SK-N-SH treated with all-trans-retinoic acid at 6 μM for 48 hours (cell line): Measurements from ENCODE around the gene ROCK2.

Experiments
- ATAC-seq: fragments of 200-7000 bp; cut with Tn5 transposase; 3 replicates; pipeline ENCODE4 v1.9.1; 2020; ENCODE audit warnings: mild to moderate bottlenecking, moderate library complexity
- ARNTL ChIP-seq: fragments of 450-650 bp; formaldehyde crosslinking; IDR thresholded peaks from 2 replicates; pipeline ENCODE4 v1.5.0; 2020; ENCODE audit warnings: low read depth, mild to moderate bottlenecking, moderate library complexity, borderline replicate concordance
- BACH2 ChIP-seq: fragments of 250-450 bp; sonication (Bioruptor Pico); IDR thresholded peaks from 2 replicates; pipeline ENCODE4 v1.9.0; 2021; ENCODE audit warnings: mild to moderate bottlenecking, borderline replicate concordance
- CSDC2 ChIP-seq: fragments of 250-450 bp; sonication (Bioruptor Pico); IDR thresholded peaks from 2 replicates; pipeline ENCODE4 v1.5.0; 2020; ENCODE audit warnings: mild to moderate bottlenecking, moderate library complexity
- ESRRG ChIP-seq: fragments of 250-450 bp; sonication (Bioruptor Pico); IDR thresholded peaks from 2 replicates; pipeline ENCODE4 v1.6.1; 2021; ENCODE audit warnings: mild to moderate bottlenecking
- GLIS3 ChIP-seq: fragments of 250-450 bp; sonication (Bioruptor Pico); IDR thresholded peaks from 2 replicates; pipeline ENCODE4 v1.5.0; 2020; ENCODE audit warnings: mild to moderate bottlenecking, moderate library complexity
- ISL1 ChIP-seq: fragments of 250-450 bp; sonication (Bioruptor Pico); IDR thresholded peaks from 2 replicates; pipeline ENCODE4 v2.1.2; 2022; ENCODE audit warnings: mild to moderate bottlenecking, moderate library complexity
- OSR1 ChIP-seq: fragments of 250-450 bp; sonication (Bioruptor Pico); IDR thresholded peaks from 2 replicates; pipeline ENCODE4 v1.8.0; 2022; ENCODE audit warnings: moderate library complexity, mild to moderate bottlenecking, inconsistent platforms
- PPARA ChIP-seq: fragments of 250-450 bp; sonication (Bioruptor Pico); IDR thresholded peaks from 2 replicates; pipeline ENCODE4 v1.5.0; 2020; ENCODE audit warnings: mild to moderate bottlenecking, borderline replicate concordance
- RARB ChIP-seq: fragments of 250-450 bp; sonication (Bioruptor Pico); IDR thresholded peaks from 2 replicates; pipeline ENCODE4 v1.8.0; 2021; ENCODE audit warnings: mild to moderate bottlenecking, moderate library complexity
- SNAI2 ChIP-seq: fragments of 250-450 bp; sonication (Bioruptor Pico); IDR thresholded peaks from 2 replicates; pipeline ENCODE4 v1.5.0; 2020; ENCODE audit warnings: mild to moderate bottlenecking, moderate library complexity
- TCF4 ChIP-seq: fragments of 250-450 bp; sonication (Bioruptor Pico); IDR thresholded peaks from 2 replicates; pipeline ENCODE4 v1.8.0; 2021; ENCODE audit warnings: mild to moderate bottlenecking, moderate library complexity, borderline replicate concordance
- TOX ChIP-seq: fragments of 250-450 bp; sonication (Bioruptor Pico); IDR thresholded peaks from 2 replicates; pipeline ENCODE4 v1.8.0; 2021; ENCODE audit warnings: mild to moderate bottlenecking, moderate library complexity, borderline replicate concordance
- ZC3H10 ChIP-seq: fragments of 250-450 bp; sonication (Bioruptor Pico); IDR thresholded peaks from 2 replicates; pipeline ENCODE4 v1.5.1; 2021; ENCODE audit warnings: mild to moderate bottlenecking, moderate library complexity
- ZFP3 ChIP-seq: fragments of 250-450 bp; sonication (Bioruptor Pico); IDR thresholded peaks from 2 replicates; pipeline ENCODE4 v1.5.0; 2020; ENCODE audit warnings: mild to moderate bottlenecking, moderate library complexity
- ZFP30 ChIP-seq: fragments of 450-650 bp; formaldehyde crosslinking; IDR thresholded peaks from 2 replicates; pipeline ENCODE4 v1.5.0; 2022; ENCODE audit warnings: mild to moderate bottlenecking, moderate library complexity
- ZNF565 ChIP-seq: fragments of 450-650 bp; formaldehyde crosslinking; conservative IDR thresholded peaks from 2 replicates; pipeline ENCODE4 v1.5.0; 2020; ENCODE audit warnings: low read depth, mild to moderate bottlenecking, moderate library complexity
- ZNF70 ChIP-seq: fragments of 450-650 bp; formaldehyde crosslinking; IDR thresholded peaks from 2 replicates; pipeline ENCODE4 v1.5.0; 2020; ENCODE audit warnings: mild to moderate bottlenecking, moderate library complexity
- ZNF8 ChIP-seq: fragments of 450-650 bp; formaldehyde crosslinking; IDR thresholded peaks from 2 replicates; pipeline ENCODE4 v1.5.0; 2020; ENCODE audit warnings: mild to moderate bottlenecking, moderate library complexity
- TF ChIP-seq, protein P1 (sequence below): fragments of 250-450 bp; sonication (Bioruptor Pico); IDR thresholded peaks from 2 replicates; pipeline ENCODE4 v1.5.1; 2020; ENCODE audit warnings: low read depth, mild to moderate bottlenecking, moderate library complexity
- TF ChIP-seq, protein P2 (sequence below): fragments of 250-450 bp; sonication (Bioruptor Pico); IDR thresholded peaks from 2 replicates; pipeline ENCODE4 v1.8.0; 2021; ENCODE audit warnings: low read depth, mild to moderate bottlenecking, moderate library complexity, borderline replicate concordance
- TF ChIP-seq, protein P3 (sequence below): fragments of 250-450 bp; sonication (Bioruptor Pico); IDR thresholded peaks from 2 replicates; pipeline ENCODE4 v1.8.0; 2020; ENCODE audit warnings: mild to moderate bottlenecking, moderate library complexity, borderline replicate concordance
- TF ChIP-seq, protein P4 (sequence below): fragments of 250-450 bp; sonication (Bioruptor Pico); IDR thresholded peaks from 2 replicates; pipeline ENCODE4 v1.5.1; 2021; ENCODE audit warnings: mild to moderate bottlenecking, moderate library complexity

ROCK2 gene

DNA sequence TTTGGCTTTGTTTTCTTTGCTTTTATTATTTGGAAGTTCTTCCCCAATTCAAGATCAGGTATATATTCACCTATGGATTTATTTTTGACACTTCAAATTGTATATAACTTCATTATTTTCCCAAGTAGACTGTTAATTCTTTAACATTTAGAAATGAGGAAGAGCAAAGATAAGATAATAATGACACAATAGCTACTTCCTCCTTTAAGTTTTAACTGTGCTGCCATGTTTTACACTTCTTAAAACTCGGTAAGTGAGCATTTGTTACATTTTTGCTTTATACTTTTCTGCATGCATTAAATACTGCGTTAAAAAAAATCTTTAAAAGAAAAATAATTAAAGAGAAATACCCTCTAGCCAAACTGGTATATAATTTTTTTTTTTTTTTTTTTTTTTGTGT, 156.7 kb downstream of the ROCK2 start:
- ATAC-seq: no peak

DNA sequence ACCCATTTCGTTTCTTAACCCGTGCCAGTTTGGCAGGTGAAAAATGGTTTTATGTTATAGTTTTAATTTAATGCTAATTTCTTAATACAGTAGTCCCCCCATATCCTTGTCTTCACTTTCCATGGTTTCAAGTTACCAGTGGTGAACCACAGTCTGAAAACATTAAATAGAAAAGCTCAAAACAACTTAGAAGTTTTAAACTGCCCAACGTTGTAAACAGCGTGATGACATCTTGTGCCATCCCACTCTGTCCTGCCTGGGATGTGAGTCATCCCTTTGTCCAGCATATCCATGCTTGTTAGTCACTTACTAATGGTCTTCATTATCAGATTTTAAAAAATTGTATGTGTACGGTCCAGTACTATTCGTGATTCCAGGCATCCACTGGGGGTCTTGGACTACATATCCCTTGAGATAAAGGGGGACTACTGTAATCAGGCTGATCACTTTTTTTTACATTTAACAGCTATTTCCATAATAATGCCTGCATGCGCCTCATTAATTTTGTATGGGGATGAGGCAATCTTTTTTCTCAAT, 157.3 kb downstream of the ROCK2 start:
- TF ChIP-seq ZFP30 (CRISPR knock-in tag): no peak
- no peak for TF ChIP-seq SNAI2 (CRISPR knock-in tag)
- no peak for TF ChIP-seq OSR1 (CRISPR knock-in tag)
- TF ChIP-seq ZFP3 (CRISPR knock-in tag): peak; percentile 48; the same call in 1 of the 2 replicates
- peak; percentile 89 for ATAC-seq

More for the DNA sequence above, 156.7 kb downstream of the ROCK2 start:
- TF ChIP-seq ZNF565 (no peak), RARB (CRISPR knock-in tag) (no peak), TOX (CRISPR knock-in tag) (no peak), BACH2 (CRISPR knock-in tag) (no peak), PPARA (CRISPR knock-in tag) (no peak), SNAI2 (CRISPR knock-in tag) (no peak), GLIS3 (CRISPR knock-in tag) (no peak), ZFP30 (CRISPR knock-in tag) (no peak), ZC3H10 (CRISPR knock-in tag) (no peak), CSDC2 (CRISPR knock-in tag) (no peak), ZNF70 (CRISPR knock-in tag) (no peak)
- TF ChIP-seq, all 23 proteins: peak for 0

DNA sequence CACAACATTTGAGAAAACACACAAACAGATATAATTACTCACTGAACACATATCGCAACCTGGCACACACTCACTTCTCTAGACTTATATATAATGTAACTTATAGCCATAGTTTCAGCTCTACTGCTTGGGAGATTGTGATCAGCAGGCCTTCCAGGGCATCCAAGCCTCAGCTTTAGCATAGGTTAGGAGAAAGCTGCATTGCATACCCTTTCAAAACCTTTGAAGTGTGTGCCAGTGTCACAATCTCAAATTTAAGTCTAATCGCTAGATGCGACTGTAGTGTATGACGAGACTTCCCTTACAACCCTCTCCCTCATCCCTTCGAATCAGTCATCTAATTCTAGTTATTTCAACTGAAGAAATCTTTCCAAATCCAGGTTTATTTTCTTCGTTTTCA, 158.3 kb downstream of the ROCK2 start:
- no peak for ATAC-seq
- TF ChIP-seq ZC3H10 (CRISPR knock-in tag): no peak
- no peak for TF ChIP-seq ZNF565
- TF ChIP-seq, protein P1, sequence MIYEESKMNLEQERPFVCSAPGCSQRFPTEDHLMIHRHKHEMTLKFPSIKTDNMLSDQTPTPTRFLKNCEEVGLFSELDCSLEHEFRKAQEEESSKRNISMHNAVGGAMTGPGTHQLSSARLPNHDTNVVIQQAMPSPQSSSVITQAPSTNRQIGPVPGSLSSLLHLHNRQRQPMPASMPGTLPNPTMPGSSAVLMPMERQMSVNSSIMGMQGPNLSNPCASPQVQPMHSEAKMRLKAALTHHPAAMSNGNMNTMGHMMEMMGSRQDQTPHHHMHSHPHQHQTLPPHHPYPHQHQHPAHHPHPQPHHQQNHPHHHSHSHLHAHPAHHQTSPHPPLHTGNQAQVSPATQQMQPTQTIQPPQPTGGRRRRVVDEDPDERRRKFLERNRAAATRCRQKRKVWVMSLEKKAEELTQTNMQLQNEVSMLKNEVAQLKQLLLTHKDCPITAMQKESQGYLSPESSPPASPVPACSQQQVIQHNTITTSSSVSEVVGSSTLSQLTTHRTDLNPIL (CRISPR knock-in tag): no peak
- TF ChIP-seq ZNF8 (CRISPR knock-in tag): no peak
- no peak for TF ChIP-seq ZFP3 (CRISPR knock-in tag)
- TF ChIP-seq, protein P2, sequence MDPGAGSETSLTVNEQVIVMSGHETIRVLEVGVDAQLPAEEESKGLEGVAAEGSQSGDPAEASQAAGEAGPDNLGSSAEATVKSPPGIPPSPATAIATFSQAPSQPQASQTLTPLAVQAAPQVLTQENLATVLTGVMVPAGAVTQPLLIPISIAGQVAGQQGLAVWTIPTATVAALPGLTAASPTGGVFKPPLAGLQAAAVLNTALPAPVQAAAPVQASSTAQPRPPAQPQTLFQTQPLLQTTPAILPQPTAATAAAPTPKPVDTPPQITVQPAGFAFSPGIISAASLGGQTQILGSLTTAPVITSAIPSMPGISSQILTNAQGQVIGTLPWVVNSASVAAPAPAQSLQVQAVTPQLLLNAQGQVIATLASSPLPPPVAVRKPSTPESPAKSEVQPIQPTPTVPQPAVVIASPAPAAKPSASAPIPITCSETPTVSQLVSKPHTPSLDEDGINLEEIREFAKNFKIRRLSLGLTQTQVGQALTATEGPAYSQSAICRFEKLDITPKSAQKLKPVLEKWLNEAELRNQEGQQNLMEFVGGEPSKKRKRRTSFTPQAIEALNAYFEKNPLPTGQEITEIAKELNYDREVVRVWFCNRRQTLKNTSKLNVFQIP (CRISPR knock-in tag): no peak
- no peak for TF ChIP-seq PPARA (CRISPR knock-in tag)
- TF ChIP-seq, protein P3, sequence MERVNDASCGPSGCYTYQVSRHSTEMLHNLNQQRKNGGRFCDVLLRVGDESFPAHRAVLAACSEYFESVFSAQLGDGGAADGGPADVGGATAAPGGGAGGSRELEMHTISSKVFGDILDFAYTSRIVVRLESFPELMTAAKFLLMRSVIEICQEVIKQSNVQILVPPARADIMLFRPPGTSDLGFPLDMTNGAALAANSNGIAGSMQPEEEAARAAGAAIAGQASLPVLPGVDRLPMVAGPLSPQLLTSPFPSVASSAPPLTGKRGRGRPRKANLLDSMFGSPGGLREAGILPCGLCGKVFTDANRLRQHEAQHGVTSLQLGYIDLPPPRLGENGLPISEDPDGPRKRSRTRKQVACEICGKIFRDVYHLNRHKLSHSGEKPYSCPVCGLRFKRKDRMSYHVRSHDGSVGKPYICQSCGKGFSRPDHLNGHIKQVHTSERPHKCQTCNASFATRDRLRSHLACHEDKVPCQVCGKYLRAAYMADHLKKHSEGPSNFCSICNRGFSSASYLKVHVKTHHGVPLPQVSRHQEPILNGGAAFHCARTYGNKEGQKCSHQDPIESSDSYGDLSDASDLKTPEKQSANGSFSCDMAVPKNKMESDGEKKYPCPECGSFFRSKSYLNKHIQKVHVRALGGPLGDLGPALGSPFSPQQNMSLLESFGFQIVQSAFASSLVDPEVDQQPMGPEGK (CRISPR knock-in tag): no peak
- no peak for TF ChIP-seq BACH2 (CRISPR knock-in tag)
- no peak for TF ChIP-seq ARNTL (CRISPR knock-in tag)
- no peak for TF ChIP-seq ZNF70 (CRISPR knock-in tag)
- no peak for TF ChIP-seq CSDC2 (CRISPR knock-in tag)

DNA sequence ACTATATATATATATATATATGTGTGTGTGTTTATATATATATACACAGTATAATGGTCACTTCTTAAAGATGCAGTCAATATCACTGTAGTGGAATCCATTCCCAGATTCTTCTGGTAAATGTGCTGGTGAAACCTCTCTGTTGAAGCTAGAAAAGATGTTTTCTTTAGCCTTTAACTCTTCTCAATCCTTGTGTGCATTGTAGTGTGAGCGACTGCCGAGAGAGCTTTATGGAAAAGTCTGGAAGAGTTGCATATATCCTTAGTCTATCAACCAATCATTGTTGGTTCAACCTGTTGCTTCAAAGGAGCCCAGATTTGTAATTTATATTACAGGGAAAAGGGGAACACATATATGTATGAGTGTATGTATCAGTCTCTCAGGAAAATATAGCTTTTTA, 161.5 kb downstream of the ROCK2 start:
- TF ChIP-seq ZFP3 (CRISPR knock-in tag) (no peak), RARB (CRISPR knock-in tag) (no peak), ISL1 (CRISPR knock-in tag) (no peak), ARNTL (CRISPR knock-in tag) (no peak), ZC3H10 (CRISPR knock-in tag) (no peak), ZFP30 (CRISPR knock-in tag) (no peak)
- no peak for ATAC-seq

DNA sequence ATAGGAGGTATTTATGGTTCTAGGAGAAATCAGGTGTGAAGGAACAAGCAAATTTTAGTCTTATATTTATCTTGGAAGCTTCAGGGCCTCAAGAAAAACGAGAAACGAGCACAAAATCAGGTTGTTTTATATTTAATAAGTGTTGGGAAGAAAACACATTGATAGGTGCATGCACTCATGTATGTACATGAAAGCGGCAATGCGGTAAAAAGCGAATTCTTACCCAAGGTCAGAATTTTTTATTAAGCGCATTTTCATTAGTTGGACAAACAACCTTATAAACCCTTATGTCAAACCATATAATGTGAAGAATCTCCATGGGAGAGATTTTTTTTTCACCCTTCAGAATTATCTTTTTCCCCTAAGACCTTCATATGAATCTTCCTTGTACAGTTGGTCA, 163.8 kb downstream of the ROCK2 start:
- no peak for ATAC-seq
- TF ChIP-seq, protein P2 (CRISPR knock-in tag): no peak
- TF ChIP-seq ZNF8 (CRISPR knock-in tag): no peak
- no peak for TF ChIP-seq GLIS3 (CRISPR knock-in tag)
- no peak for TF ChIP-seq BACH2 (CRISPR knock-in tag)
- no peak for TF ChIP-seq ARNTL (CRISPR knock-in tag)
- TF ChIP-seq, protein P1 (CRISPR knock-in tag): no peak
- no peak for TF ChIP-seq ZNF565
- TF ChIP-seq, protein P4, sequence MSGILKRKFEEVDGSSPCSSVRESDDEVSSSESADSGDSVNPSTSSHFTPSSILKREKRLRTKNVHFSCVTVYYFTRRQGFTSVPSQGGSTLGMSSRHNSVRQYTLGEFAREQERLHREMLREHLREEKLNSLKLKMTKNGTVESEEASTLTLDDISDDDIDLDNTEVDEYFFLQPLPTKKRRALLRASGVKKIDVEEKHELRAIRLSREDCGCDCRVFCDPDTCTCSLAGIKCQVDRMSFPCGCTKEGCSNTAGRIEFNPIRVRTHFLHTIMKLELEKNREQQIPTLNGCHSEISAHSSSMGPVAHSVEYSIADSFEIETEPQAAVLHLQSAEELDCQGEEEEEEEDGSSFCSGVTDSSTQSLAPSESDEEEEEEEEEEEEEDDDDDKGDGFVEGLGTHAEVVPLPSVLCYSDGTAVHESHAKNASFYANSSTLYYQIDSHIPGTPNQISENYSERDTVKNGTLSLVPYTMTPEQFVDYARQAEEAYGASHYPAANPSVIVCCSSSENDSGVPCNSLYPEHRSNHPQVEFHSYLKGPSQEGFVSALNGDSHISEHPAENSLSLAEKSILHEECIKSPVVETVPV (CRISPR knock-in tag): no peak
- TF ChIP-seq ESRRG (CRISPR knock-in tag): no peak
- TF ChIP-seq ZC3H10 (CRISPR knock-in tag): no peak
- TF ChIP-seq ZFP30 (CRISPR knock-in tag): no peak
- TF ChIP-seq PPARA (CRISPR knock-in tag): no peak
- no peak for TF ChIP-seq TCF4 (CRISPR knock-in tag)
